Measurements from ENCODE around the gene LOXL3. TPM values are rescaled to one million over a fixed set of nuclear protein-coding genes. Genes with fewer than 3 reads are reported as not detected.

The LOXL3 gene
- total RNA-seq, 4 donors from 2014 or later, result 0.48 to 4.3 (median 3.2) TPM; not detected in 1

DNA sequence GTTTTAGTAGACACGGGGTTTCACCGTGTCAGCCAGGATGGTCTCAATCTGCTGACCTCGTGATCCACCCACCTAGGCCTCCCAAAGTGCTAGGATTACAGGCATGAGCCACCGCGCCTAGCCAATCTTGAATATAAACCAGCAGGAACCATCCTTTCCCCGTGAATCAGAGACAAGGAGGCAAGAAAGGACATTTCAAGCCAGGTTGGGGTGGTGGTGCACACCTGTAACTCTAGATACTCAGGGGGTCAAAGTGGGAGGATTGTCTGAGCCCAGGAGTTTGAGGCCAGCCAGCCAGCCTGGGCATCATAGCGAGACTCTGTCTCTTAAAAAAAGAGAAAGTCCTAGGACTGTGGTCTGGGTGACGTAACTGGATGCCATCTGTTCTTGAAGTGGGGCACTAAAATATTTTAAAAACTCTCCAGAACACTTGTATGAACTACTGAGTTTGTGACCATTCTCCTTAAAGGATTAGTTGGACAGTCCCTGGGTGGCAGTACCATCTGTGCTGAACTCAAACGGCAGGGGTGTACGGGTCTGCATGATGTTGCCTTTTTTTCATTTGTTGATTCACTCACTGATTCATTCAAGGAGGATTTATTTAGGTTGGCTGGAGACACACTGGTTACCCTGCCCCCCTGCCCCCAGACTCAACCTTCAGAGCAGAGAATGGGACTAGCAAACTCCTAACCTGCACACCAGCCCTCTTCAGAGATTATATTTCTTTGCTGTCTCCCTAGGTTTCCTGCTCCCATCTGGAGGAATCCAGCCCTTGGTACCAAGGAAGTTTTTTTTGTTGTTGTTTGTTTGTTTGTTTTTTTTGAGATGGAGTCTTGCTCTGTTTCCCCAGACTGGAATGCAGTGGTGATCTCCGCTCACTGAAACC, 42.4 kb downstream of the LOXL3 start:
- 49 to 50% methylated on average over 5 of the region's 11 CpGs for WGBS, 2 donors
- DNase-seq, result no peak
- H3K27me3 ChIP-seq, result peaks cover 38 to 81% (median 44%) of the 10 kb centered on the region in 4 donors
- no peaks in the 10 kb centered on the region for H3K9me3 ChIP-seq
- H3K4me3 ChIP-seq, result no peak overlapping the region
- intact Hi-C loops (cut with DNase I), result no loop called here
- TF ChIP-seq, protein P1, sequence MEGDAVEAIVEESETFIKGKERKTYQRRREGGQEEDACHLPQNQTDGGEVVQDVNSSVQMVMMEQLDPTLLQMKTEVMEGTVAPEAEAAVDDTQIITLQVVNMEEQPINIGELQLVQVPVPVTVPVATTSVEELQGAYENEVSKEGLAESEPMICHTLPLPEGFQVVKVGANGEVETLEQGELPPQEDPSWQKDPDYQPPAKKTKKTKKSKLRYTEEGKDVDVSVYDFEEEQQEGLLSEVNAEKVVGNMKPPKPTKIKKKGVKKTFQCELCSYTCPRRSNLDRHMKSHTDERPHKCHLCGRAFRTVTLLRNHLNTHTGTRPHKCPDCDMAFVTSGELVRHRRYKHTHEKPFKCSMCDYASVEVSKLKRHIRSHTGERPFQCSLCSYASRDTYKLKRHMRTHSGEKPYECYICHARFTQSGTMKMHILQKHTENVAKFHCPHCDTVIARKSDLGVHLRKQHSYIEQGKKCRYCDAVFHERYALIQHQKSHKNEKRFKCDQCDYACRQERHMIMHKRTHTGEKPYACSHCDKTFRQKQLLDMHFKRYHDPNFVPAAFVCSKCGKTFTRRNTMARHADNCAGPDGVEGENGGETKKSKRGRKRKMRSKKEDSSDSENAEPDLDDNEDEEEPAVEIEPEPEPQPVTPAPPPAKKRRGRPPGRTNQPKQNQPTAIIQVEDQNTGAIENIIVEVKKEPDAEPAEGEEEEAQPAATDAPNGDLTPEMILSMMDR (IDR thresholded peaks at IDR 0.05), result no peak
- no peak for TF ChIP-seq POLR2A (IDR thresholded peaks at IDR 0.05)
- peaks cover 27 to 50% (median 38%) of the 10 kb centered on the region in 3 donors for H3K4me1 ChIP-seq
- H3K27ac ChIP-seq, result no peak overlapping the region
- peaks cover 0 to 1% (median 0%) of the 10 kb centered on the region in 3 donors for H3K36me3 ChIP-seq

DNA sequence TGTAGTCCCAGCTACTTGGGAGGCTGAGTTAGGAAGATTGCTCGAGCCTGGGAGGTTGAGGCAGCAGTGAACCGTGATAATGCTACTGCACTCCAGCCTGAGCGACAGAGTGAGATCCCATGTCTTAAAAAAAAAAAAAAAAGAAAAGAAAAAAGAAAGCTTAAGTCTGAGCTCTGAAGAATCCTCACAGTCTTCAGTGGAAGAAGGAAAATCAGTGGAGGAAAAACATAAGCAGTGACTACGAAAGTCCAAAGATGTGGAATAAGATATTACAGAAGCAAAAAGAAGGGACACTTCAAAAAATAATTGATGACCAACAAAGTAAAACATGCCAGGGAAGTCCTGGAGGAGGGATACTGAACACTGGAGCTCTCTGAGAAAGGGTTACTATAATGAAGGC, 43.5 kb downstream of the LOXL3 start:
- no peak for TF ChIP-seq POLR2A (IDR thresholded peaks at IDR 0.05)
- no peak overlapping the region for H3K4me3 ChIP-seq
- H3K27me3 ChIP-seq, result peaks cover 27 to 70% (median 36%) of the 10 kb centered on the region in 4 donors
- intact Hi-C loops (cut with DNase I), result no loop called here
- peaks cover 35 to 50% (median 37%) of the 10 kb centered on the region in 3 donors for H3K4me1 ChIP-seq
- no peak for DNase-seq
- WGBS, 2 donors, result 74 to 81% methylated on average over 4 of the region's 4 CpGs
- H3K9me3 ChIP-seq, result no peaks in the 10 kb centered on the region
- H3K36me3 ChIP-seq, result peaks cover 0 to 12% (median 9%) of the 10 kb centered on the region in 3 donors
- H3K27ac ChIP-seq, result no peak overlapping the region

DNA sequence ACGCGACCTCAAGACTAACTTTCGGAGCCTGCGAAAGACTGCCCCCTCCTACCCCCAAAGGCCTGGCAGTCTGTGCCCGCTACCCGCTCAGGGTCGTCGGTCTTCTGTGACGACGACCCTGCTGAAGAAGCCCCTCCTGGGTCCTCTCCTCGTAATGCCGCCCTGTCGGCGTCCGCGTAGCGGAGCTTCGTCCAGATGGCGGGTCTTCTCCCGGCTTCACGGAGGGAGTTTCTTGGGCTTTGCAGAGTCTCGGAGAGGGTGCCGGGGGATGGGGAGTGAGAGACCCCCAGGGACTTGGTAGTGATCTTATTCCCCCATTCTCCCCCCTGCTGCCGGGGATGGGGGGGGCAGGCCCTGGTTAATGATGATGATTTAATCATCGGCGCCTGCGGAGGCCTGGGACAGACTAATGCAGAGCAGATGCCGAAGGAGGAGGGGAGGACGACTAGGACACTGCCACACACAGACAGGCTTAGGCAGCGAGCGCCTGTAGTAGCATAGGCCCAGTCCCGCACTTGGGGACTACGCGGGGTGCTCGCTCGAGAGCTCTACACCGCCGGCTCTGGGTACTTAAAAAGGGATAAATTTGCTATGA, 45.7 kb downstream of the LOXL3 start:
- WGBS, 2 donors, result 15 to 38% methylated on average over 9 to 20 of the region's 38 CpGs
- Histone ChIP-seq H3K9me3 (no peaks in the 10 kb centered on the region), H3K27ac (peak overlapping the region; percentile 96 to 99 (median 97)), H3K27me3 (peaks cover 5 to 56% (median 14%) of the 10 kb centered on the region in 4 donors), H3K4me1 (peaks cover 26 to 50% (median 28%) of the 10 kb centered on the region in 3 donors), H3K36me3 (peaks cover 0 to 23% (median 9%) of the 10 kb centered on the region in 3 donors), H3K4me3 (peak overlapping the region; percentile 56 to 86 (median 72))
- no peak for TF ChIP-seq POLR2A (IDR thresholded peaks at IDR 0.05)
- TF ChIP-seq, protein P1 (IDR thresholded peaks at IDR 0.05), result no peak
- DNase-seq, result no peak
- intact Hi-C loops (cut with DNase I), result no loop called here

DNA sequence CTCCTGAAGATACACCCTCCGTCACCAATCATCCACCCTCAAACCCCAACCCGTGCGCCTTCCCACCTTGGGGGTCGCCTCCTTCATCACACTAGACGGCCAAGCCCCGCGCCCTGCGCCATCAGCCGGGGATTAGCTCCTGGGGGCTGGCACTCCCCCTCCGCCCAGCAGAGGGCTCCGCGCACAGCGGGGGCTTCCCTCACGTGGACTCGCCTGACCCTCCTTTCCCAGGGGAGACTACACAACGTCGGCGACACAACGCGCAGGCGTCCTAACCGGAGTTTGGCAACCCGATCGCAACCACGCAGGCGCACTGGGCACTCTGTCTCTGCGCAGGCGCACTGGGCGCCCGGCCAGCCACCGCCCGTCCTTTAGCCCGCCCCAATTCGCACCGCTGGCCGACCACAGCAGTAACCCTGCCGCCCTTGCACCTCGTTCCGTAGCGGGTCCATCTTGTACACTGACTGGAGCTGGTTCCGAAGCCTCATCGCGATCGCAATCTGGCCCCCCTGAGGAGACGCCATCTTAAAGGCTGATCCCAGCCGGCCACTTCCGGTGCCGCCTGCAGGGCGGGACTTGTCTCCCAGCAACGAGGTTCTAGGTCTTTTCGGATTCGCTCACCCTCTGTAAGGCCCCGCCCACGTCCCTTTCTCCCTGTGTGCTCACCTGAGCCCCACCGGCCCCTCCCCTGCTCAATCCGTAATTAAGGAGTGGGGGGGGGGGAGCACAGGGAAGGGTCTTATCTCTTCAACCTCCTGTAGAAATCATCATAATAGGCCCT, 46.4 kb downstream of the LOXL3 start, which contains the start of gene PCGF1:
Gene PCGF1, minus strand, starts transcription at position 551 of the 781 bp plus-strand sequence. Its CDS starts 27 bp downstream, at position 524.
- H3K9me3 ChIP-seq, result no peaks in the 10 kb centered on the region
- DNase-seq, result peak; percentile 89
- peaks cover 0 to 56% (median 9%) of the 10 kb centered on the region in 4 donors for H3K27me3 ChIP-seq
- H3K4me3 ChIP-seq, result peak within 1 kb of the TSS; percentile 56 to 86 (median 72)
- intact Hi-C loops (cut with DNase I), result no loop called here
- TF ChIP-seq POLR2A (IDR thresholded peaks at IDR 0.05), result peak in 3 of 4 donors; percentile 25 to 55 (median 30)
- TF ChIP-seq, protein P1 (IDR thresholded peaks at IDR 0.05), result peak in 5 of 6 experiments; percentile 8 to 38 (median 20)
- H3K4me1 ChIP-seq, result peaks cover 26 to 56% (median 33%) of the 10 kb centered on the region in 3 donors
- 1% methylated on average over 32 to 37 of the region's 56 CpGs for WGBS, 2 donors
- peaks cover 0 to 23% (median 9%) of the 10 kb centered on the region in 3 donors for H3K36me3 ChIP-seq
- H3K27ac ChIP-seq, result peak within 1 kb of the TSS; percentile 96 to 99 (median 97)
